GM19455 (cell line): ENCODE data around the gene ZNF804B.

Experiments used
- ATAC-seq: cut with Tn5 transposase; IDR thresholded peaks from one replicate; pipeline ENCODE4 v1.9.1; 2021; ENCODE audit not compliant: unreplicated experiment

Gene ZNF804B

GRCh38 chr7:88835147-88835728, 75.7 kb downstream of the ZNF804B start:
- peak; percentile 97 for ATAC-seq

- ATAC-seq = no peak
Measured at GRCh38 chr7:88842201-88842600, 82.7 kb downstream of the ZNF804B start.

GRCh38 chr7:88845091-88845490, 85.6 kb downstream of the ZNF804B start:
- no peak for ATAC-seq

- no peak for ATAC-seq
Measured at GRCh38 chr7:88851220-88851619, 91.7 kb downstream of the ZNF804B start.

GRCh38 chr7:88859288-88859687, 99.8 kb downstream of the ZNF804B start:
- ATAC-seq = no peak

GRCh38 chr7:88866265-88866863, 106.9 kb downstream of the ZNF804B start:
- no peak for ATAC-seq

- no peak for ATAC-seq
Measured at GRCh38 chr7:88867158-88867557, 107.7 kb downstream of the ZNF804B start.

GRCh38 chr7:88868456-88868855, 109.0 kb downstream of the ZNF804B start:
- no peak for ATAC-seq

GRCh38 chr7:88881136-88881535, 121.6 kb downstream of the ZNF804B start:
- no peak for ATAC-seq

- ATAC-seq = no peak
Measured at GRCh38 chr7:88885131-88885530, 125.6 kb downstream of the ZNF804B start.

- no peak for ATAC-seq
Measured at GRCh38 chr7:88888684-88889083, 129.2 kb downstream of the ZNF804B start.

- no peak for ATAC-seq
Measured at GRCh38 chr7:88910516-88910915, 151.0 kb downstream of the ZNF804B start.

- ATAC-seq = no peak
Measured at GRCh38 chr7:88912852-88913251, 153.4 kb downstream of the ZNF804B start.

- ATAC-seq = no peak
Measured at GRCh38 chr7:88915615-88916014, 156.1 kb downstream of the ZNF804B start.

GRCh38 chr7:88919478-88920131, 160.1 kb downstream of the ZNF804B start:
- ATAC-seq = no peak

GRCh38 chr7:88922944-88923343, 163.4 kb downstream of the ZNF804B start:
- ATAC-seq = no peak

GRCh38 chr7:88928276-88928675, 168.8 kb downstream of the ZNF804B start:
- ATAC-seq = no peak

GRCh38 chr7:88929719-88930118, 170.2 kb downstream of the ZNF804B start:
- ATAC-seq = no peak

GRCh38 chr7:88933285-88933684, 173.8 kb downstream of the ZNF804B start:
- no peak for ATAC-seq

GRCh38 chr7:88942815-88943501, 183.5 kb downstream of the ZNF804B start:
- ATAC-seq = no peak

- ATAC-seq = no peak
Measured at GRCh38 chr7:88951826-88952225, 192.3 kb downstream of the ZNF804B start.

- ATAC-seq = no peak
Measured at GRCh38 chr7:88964418-88964817, 204.9 kb downstream of the ZNF804B start.
